ENCODE results near the gene TYRO3. TPM values are rescaled to one million over a fixed set of nuclear protein-coding genes. Genes with fewer than 3 reads are reported as not detected.

The TYRO3 gene
- total RNA-seq, 1 experiment from 2014 or later = 118 TPM

- TF ChIP-seq, protein P1, sequence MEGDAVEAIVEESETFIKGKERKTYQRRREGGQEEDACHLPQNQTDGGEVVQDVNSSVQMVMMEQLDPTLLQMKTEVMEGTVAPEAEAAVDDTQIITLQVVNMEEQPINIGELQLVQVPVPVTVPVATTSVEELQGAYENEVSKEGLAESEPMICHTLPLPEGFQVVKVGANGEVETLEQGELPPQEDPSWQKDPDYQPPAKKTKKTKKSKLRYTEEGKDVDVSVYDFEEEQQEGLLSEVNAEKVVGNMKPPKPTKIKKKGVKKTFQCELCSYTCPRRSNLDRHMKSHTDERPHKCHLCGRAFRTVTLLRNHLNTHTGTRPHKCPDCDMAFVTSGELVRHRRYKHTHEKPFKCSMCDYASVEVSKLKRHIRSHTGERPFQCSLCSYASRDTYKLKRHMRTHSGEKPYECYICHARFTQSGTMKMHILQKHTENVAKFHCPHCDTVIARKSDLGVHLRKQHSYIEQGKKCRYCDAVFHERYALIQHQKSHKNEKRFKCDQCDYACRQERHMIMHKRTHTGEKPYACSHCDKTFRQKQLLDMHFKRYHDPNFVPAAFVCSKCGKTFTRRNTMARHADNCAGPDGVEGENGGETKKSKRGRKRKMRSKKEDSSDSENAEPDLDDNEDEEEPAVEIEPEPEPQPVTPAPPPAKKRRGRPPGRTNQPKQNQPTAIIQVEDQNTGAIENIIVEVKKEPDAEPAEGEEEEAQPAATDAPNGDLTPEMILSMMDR (IDR thresholded peaks at IDR 0.05; ENCODE audit: insufficient read depth in 1 of 2, low read depth in 1 of 2, low read length in 1 of 2, severe bottlenecking in 1 of 2, unreplicated experiment in 1 of 2) = no peak
- Mint-ChIP-seq H3K4me1 (ENCODE audit: low read depth, unreplicated experiment) (peaks cover 38% of the 10 kb centered on the region), H3K4me3 (ENCODE audit: unreplicated experiment) (peak overlapping the region; percentile 94), H3K27ac (ENCODE audit: unreplicated experiment) (peak overlapping the region; percentile 69), H3K36me3 (ENCODE audit: insufficient read depth, unreplicated experiment) (peaks cover 27% of the 10 kb centered on the region), H3K27me3 (ENCODE audit: insufficient read depth, unreplicated experiment) (no peaks in the 10 kb centered on the region), H3K9me3 (ENCODE audit: unreplicated experiment) (no peaks in the 10 kb centered on the region)
- no peaks in the 10 kb centered on the region for H3K27me3 ChIP-seq (replicated peaks; ENCODE audit: control insufficient read depth, insufficient read depth, low read length)
- no peaks in the 10 kb centered on the region for H3K9me3 ChIP-seq
- ChIA-PET CTCF (interaction anchor here (0.8 kb wide), 1 partner anchor 101 kb away, joined by 3 read pairs; the partner anchor contains the start of gene MGA), POLR2A (no interaction called here)
- intact Hi-C loops (cut with micrococcal nuclease; ENCODE audit: unreplicated experiment) = loop anchor here (1.0 to 5.0 kb wide), 3 partner anchors 9 to 213 kb away; partner anchors contain the start of gene MAPKBP1
- DNase-seq = no peak
- H3K4me1 ChIP-seq = peaks cover 52% of the 10 kb centered on the region
- H3K36me3 ChIP-seq (ENCODE audit: control insufficient read depth, insufficient read depth, low read length) = peaks cover 3% of the 10 kb centered on the region
- no TSS peak for BruUV-seq (replicated peaks)
- H3K4me3 ChIP-seq (ENCODE audit: low read depth, low read length) = peak overlapping the region; percentile 56
These were observed 299 bp downstream of the TYRO3 start for GRCh38 chr15:41559239-41559782.

DNA sequence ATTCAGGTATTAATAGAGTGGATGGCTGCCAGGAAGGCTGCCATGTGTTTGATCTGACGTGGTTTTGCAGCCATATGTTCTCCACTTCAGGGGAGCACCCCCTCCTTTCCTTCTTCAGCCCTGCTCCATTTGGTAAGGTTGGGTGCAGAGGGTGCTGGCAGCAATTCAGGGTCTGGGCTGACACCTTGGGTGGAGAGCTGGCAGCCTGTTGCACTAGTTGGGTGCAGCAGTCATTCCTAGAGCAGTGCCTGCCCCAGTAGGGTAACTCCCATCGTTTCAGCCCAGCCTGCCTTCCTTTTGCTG is 1.5 kb downstream of the TYRO3 start:
- H3K27me3 ChIP-seq (replicated peaks; ENCODE audit: control insufficient read depth, insufficient read depth, low read length) = no peaks in the 10 kb centered on the region
- intact Hi-C loops (cut with micrococcal nuclease; ENCODE audit: unreplicated experiment) = no loop called here
- peaks cover 38% of the 10 kb centered on the region for H3K4me1 Mint-ChIP-seq (ENCODE audit: low read depth, unreplicated experiment)
- no peak for DNase-seq
- ChIA-PET POLR2A (no interaction called here), CTCF (no interaction called here)
- peak overlapping the region; percentile 56 for H3K4me3 ChIP-seq (ENCODE audit: low read depth, low read length)
- H3K9me3 ChIP-seq = no peaks in the 10 kb centered on the region
- peaks cover 39% of the 10 kb centered on the region for H3K36me3 Mint-ChIP-seq (ENCODE audit: insufficient read depth, unreplicated experiment)
- TF ChIP-seq, protein P1 (IDR thresholded peaks at IDR 0.05; ENCODE audit: insufficient read depth in 1 of 2, low read depth in 1 of 2, low read length in 1 of 2, severe bottlenecking in 1 of 2, unreplicated experiment in 1 of 2) = no peak
- BruUV-seq (replicated peaks) = no TSS peak
- peak overlapping the region; percentile 69 for H3K27ac Mint-ChIP-seq (ENCODE audit: unreplicated experiment)
- no peaks in the 10 kb centered on the region for H3K27me3 Mint-ChIP-seq (ENCODE audit: insufficient read depth, unreplicated experiment)
- H3K4me3 Mint-ChIP-seq (ENCODE audit: unreplicated experiment) = peak overlapping the region; percentile 94
- peaks cover 59% of the 10 kb centered on the region for H3K4me1 ChIP-seq
- no peaks in the 10 kb centered on the region for H3K9me3 Mint-ChIP-seq (ENCODE audit: unreplicated experiment)
- H3K36me3 ChIP-seq (ENCODE audit: control insufficient read depth, insufficient read depth, low read length) = peaks cover 3% of the 10 kb centered on the region

DNA sequence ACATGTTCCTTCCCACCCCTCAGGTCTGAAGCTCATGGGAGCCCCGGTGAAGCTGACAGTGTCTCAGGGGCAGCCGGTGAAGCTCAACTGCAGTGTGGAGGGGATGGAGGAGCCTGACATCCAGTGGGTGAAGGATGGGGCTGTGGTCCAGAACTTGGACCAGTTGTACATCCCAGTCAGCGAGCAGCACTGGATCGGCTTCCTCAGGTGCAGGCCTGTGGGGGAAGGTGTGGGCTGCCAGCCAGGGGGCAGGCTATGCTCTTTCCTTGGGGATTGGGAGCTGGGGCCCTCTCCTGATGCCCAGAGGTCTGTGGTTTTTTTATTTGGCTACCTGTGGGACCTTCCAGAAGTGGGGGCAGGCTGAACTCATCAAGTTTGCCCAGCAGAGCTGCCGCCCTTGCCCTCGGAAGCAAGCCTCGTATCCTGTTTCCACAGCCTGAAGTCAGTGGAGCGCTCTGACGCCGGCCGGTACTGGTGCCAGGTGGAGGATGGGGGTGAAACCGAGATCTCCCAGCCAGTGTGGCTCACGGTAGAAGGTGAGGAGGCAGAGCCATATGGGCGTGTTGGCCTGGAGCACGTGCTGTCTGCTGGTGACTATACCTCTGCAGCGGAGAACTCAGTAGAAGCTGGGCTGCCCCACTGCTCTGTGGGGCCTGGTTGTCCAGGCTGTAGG is 2.2 kb downstream of the TYRO3 start:
- H3K4me3 Mint-ChIP-seq (ENCODE audit: unreplicated experiment) = peak overlapping the region; percentile 94
- H3K27me3 ChIP-seq (replicated peaks; ENCODE audit: control insufficient read depth, insufficient read depth, low read length) = no peaks in the 10 kb centered on the region

More for the DNA sequence above, 2.2 kb downstream of the TYRO3 start:
- Mint-ChIP-seq H3K9me3 (ENCODE audit: unreplicated experiment) (no peaks in the 10 kb centered on the region), H3K27ac (ENCODE audit: unreplicated experiment) (peak overlapping the region; percentile 78), H3K36me3 (ENCODE audit: insufficient read depth, unreplicated experiment) (peaks cover 42% of the 10 kb centered on the region), H3K4me1 (ENCODE audit: low read depth, unreplicated experiment) (peaks cover 38% of the 10 kb centered on the region), H3K27me3 (ENCODE audit: insufficient read depth, unreplicated experiment) (no peaks in the 10 kb centered on the region)
- peaks cover 64% of the 10 kb centered on the region for H3K4me1 ChIP-seq
- H3K4me3 ChIP-seq (ENCODE audit: low read depth, low read length) = no peak overlapping the region
- intact Hi-C loops (cut with micrococcal nuclease; ENCODE audit: unreplicated experiment) = no loop called here
- H3K36me3 ChIP-seq (ENCODE audit: control insufficient read depth, insufficient read depth, low read length) = peaks cover 3% of the 10 kb centered on the region
- no TSS peak for BruUV-seq (replicated peaks)
- DNase-seq = no peak
- ChIA-PET POLR2A (interaction anchor here (0.6 to 1.6 kb wide), 2 partner anchors 60 to 833 kb away, joined by 5 read pairs; no protein-coding TSS in a partner anchor), CTCF (interaction anchor here (1.0 to 3.2 kb wide), 4 partner anchors 10 to 99 kb away, joined by 3 to 17 read pairs (median 8); partner anchors contain the start of gene MGA)
- no peaks in the 10 kb centered on the region for H3K9me3 ChIP-seq
- TF ChIP-seq, protein P1 (IDR thresholded peaks at IDR 0.05; ENCODE audit: insufficient read depth in 1 of 2, low read depth in 1 of 2, low read length in 1 of 2, severe bottlenecking in 1 of 2, unreplicated experiment in 1 of 2) = no peak
